ENCODE data around the gene INTS11.

INTS11 gene

DNA sequence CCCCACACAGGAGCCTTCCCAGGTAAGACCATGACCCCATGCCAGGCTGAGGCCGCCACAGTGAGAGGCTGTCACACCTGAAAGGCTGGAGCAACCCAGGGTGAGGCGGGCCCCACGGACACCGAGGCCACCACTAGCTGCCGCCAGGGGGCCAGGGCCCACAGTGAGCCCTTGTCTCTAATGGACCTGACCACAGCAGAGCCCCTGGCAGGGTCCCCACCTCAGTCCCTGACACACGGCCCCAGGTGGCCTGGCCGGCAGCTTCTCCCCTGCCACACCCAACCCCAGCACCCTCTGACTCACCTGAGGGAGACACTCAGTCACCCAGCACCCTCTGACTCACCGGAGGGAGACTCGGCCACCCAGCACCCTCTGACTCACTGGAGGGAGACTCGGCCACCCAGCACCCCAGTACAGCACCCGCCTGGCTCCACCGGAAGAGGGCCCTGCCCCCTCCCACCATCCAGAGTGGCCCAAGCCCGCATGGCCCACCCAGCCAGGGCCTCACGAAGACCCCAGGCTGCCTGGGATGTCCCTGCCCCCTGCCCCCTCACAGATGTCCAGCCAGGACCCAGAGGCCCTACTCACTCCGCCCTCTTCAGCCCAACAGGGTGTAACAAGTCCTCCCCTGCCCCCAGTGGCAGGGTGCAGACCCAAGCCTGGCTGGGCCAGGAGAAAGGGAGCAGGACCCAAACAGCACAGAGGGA is 20.3 kb upstream of the INTS11 start:
- peak overlapping the region; percentile 99 for H3K27ac ChIP-seq
- TF ChIP-seq, protein P1, sequence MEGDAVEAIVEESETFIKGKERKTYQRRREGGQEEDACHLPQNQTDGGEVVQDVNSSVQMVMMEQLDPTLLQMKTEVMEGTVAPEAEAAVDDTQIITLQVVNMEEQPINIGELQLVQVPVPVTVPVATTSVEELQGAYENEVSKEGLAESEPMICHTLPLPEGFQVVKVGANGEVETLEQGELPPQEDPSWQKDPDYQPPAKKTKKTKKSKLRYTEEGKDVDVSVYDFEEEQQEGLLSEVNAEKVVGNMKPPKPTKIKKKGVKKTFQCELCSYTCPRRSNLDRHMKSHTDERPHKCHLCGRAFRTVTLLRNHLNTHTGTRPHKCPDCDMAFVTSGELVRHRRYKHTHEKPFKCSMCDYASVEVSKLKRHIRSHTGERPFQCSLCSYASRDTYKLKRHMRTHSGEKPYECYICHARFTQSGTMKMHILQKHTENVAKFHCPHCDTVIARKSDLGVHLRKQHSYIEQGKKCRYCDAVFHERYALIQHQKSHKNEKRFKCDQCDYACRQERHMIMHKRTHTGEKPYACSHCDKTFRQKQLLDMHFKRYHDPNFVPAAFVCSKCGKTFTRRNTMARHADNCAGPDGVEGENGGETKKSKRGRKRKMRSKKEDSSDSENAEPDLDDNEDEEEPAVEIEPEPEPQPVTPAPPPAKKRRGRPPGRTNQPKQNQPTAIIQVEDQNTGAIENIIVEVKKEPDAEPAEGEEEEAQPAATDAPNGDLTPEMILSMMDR (conservative IDR thresholded peaks at IDR 0.05): peak; percentile 92
- no peak for TF ChIP-seq ZFX (IDR thresholded peaks at IDR 0.05)

- TF ChIP-seq, protein P1 (conservative IDR thresholded peaks at IDR 0.05): no peak
- peak; percentile 76; the same call in 1 of the 2 replicates for TF ChIP-seq ZFX (IDR thresholded peaks at IDR 0.05)
- H3K27ac ChIP-seq: peak overlapping the region; percentile 99
Measured at GRCh38 chr1:1343811-1344421, 19.5 kb upstream of the INTS11 start.

DNA sequence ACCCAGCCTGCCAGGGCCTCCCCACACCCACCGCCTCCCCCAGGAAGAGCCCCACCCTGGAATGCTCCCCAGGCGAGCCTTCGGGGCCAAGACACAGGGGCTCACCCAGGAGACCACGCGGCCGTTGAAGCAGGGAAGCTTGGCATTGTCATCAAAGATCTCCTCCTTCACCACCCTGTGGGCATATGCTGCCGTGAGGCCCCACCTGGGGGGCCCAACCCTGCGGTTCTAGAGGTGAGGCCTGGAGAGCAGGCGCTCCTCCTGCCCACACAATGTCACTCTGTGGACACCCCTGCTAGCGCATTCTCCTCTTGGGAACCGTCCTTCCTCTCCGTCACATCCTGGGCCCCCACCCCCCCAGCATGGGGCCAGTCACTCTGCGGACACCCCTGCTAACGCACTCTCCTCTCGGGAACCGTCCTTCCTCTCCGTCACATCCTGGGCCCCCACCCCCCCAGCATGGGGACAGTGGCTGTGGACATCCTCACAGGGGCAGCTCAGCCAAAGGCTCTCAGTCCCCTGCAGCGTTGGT is 18.2 kb upstream of the INTS11 start:
- H3K27ac ChIP-seq: peak overlapping the region; percentile 99
- TF ChIP-seq, protein P1 (conservative IDR thresholded peaks at IDR 0.05): no peak
- no peak for TF ChIP-seq ZFX (IDR thresholded peaks at IDR 0.05)

- no peak overlapping the region for H3K27ac ChIP-seq
- TF ChIP-seq ZFX (IDR thresholded peaks at IDR 0.05): no peak
- TF ChIP-seq, protein P1 (conservative IDR thresholded peaks at IDR 0.05): no peak
Measured at GRCh38 chr1:1342061-1342562, 17.7 kb upstream of the INTS11 start.

DNA sequence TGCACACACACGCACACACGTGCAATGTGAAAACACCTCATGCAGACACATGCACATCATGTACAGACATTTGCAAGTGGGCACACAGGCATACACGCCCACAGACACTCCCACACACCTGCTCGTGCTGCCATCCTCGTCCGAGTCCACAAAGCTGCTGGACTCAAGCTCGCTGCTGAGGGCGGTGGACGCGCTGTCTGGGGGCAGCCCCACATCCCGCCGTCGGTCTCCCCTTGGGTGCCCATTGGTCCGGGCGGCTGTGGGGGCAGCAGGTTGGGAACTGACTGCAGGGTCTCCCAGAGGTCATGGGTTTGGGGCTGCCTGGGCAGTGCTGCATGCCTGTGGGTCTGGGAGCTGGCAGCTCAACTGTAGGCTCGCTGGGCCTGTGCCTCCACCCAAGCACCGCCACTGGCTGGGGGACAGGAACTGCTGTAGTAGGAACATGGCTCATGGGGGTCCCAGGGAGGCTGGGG is 17.1 kb upstream of the INTS11 start:
- H3K27ac ChIP-seq: no peak overlapping the region
- TF ChIP-seq ZFX (IDR thresholded peaks at IDR 0.05): no peak
- TF ChIP-seq, protein P1 (conservative IDR thresholded peaks at IDR 0.05): no peak

DNA sequence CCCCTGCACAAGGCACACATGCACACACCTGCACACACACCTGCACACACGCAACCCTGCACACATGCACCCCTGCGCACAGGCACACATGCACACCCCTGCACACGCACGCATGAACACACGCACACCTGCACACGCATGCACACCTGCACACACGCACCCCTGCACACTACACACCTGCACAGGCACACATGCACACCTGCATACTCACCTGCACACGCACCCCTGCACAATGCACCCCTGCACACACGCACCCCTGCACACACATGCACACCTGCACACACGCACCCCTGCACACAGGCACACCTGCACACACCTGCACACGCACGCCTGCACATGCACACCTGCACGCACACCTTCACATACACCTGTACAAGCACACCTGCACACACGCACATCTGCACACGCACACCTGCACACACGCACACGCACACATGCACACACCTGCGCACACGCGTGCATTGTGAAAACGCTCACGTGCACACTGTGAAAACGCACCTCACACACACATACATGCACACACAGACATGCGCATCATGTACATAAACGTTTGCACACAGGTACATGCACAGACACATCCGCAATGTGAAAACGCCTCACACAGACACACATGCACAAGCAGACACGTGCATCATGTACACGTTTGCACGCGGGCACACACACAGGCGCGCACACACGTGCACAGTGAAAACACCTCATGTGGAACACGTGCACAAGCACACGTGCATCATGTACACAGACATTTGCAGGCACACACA is 16.5 kb upstream of the INTS11 start:
- TF ChIP-seq, protein P1 (conservative IDR thresholded peaks at IDR 0.05): no peak
- TF ChIP-seq ZFX (IDR thresholded peaks at IDR 0.05): no peak
- H3K27ac ChIP-seq: no peak overlapping the region
